ENCODE results near the gene CSAD.

CSAD gene

DNA sequence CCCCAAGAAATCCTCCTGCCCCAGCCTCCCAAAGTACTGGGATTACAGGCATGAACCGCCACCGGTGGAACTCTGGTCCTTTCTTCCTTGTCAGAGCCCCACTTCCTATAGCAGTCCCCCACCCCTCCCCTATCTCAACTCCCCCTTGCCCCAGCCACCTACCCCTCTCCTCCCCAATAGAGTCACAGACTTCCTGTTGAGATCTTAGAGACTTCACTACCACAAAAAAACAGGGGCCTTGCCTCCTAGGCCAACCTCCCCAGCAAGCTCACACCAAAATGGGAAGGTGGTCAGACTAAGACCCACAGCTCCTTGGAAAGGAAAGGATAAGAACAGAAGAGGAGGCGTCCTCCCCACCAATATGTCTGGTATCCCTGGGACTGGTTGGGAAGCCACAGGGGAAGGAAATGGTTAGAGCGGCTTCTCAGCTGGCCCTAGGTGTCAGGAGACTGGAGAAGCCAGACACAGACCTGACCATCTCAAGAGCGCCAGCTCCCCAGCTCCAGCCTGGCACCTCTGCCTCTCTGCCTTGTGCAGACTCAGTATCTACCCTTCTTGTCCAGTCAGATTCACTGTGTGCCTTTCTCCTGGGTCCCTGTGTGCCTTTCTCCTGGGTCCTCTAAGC lies 17.9 kb upstream of the CSAD start:
- H3K9me3 ChIP-seq (ENCODE audit: control insufficient read depth, insufficient read depth, low read length) = no peaks in the 10 kb centered on the region
- H3K36me3 ChIP-seq (ENCODE audit: control insufficient read depth, insufficient read depth, low read length) = no peaks in the 10 kb centered on the region
- H3K27me3 ChIP-seq (ENCODE audit: control insufficient read depth, insufficient read depth, low read length) = peaks cover 10% of the 10 kb centered on the region
- DNase-seq (ENCODE audit: low read depth, low spot score) = no peak
- H3K4me1 ChIP-seq (ENCODE audit: control insufficient read depth, insufficient read depth, low read length) = no peaks in the 10 kb centered on the region
- H3K4me3 ChIP-seq (ENCODE audit: low read length) = no peak overlapping the region
- WGBS (ENCODE audit: insufficient coverage, insufficient read length) = no CpG with 5 or more reads among the region's 5 CpGs
- no peak overlapping the region for H3K27ac ChIP-seq (ENCODE audit: low read length)

GRCh38 chr12:53197011-53197640 lies 16.4 kb upstream of the CSAD start:
- Histone ChIP-seq H3K4me3 (ENCODE audit: low read length) (no peak overlapping the region), H3K4me1 (ENCODE audit: control insufficient read depth, insufficient read depth, low read length) (no peaks in the 10 kb centered on the region), H3K36me3 (ENCODE audit: control insufficient read depth, insufficient read depth, low read length) (no peaks in the 10 kb centered on the region), H3K27me3 (ENCODE audit: control insufficient read depth, insufficient read depth, low read length) (peaks cover 12% of the 10 kb centered on the region), H3K27ac (ENCODE audit: low read length) (no peak overlapping the region), H3K9me3 (ENCODE audit: control insufficient read depth, insufficient read depth, low read length) (no peaks in the 10 kb centered on the region)
- no CpG with 5 or more reads among the region's 19 CpGs for WGBS (ENCODE audit: insufficient coverage, insufficient read length)
- no peak for DNase-seq (ENCODE audit: low read depth, low spot score)

GRCh38 chr12:53196486-53196885 lies 15.8 kb upstream of the CSAD start:
- H3K27ac ChIP-seq (ENCODE audit: low read length) = no peak overlapping the region

GRCh38 chr12:53195516-53196420 lies 15.0 kb upstream of the CSAD start:
- no peaks in the 10 kb centered on the region for H3K9me3 ChIP-seq (ENCODE audit: control insufficient read depth, insufficient read depth, low read length)
- WGBS (ENCODE audit: insufficient coverage, insufficient read length) = no CpG with 5 or more reads among the region's 10 CpGs
- no peaks in the 10 kb centered on the region for H3K4me1 ChIP-seq (ENCODE audit: control insufficient read depth, insufficient read depth, low read length)
- H3K27me3 ChIP-seq (ENCODE audit: control insufficient read depth, insufficient read depth, low read length) = peaks cover 12% of the 10 kb centered on the region
- no peak for DNase-seq (ENCODE audit: low read depth, low spot score)
- no peaks in the 10 kb centered on the region for H3K36me3 ChIP-seq (ENCODE audit: control insufficient read depth, insufficient read depth, low read length)
- no peak overlapping the region for H3K4me3 ChIP-seq (ENCODE audit: low read length)
- H3K27ac ChIP-seq (ENCODE audit: low read length) = no peak overlapping the region

More at GRCh38 chr12:53196486-53196885, 15.8 kb upstream of the CSAD start:
- no peak for DNase-seq (ENCODE audit: low read depth, low spot score)
- Histone ChIP-seq H3K9me3 (ENCODE audit: control insufficient read depth, insufficient read depth, low read length) (no peaks in the 10 kb centered on the region), H3K4me1 (ENCODE audit: control insufficient read depth, insufficient read depth, low read length) (no peaks in the 10 kb centered on the region), H3K27me3 (ENCODE audit: control insufficient read depth, insufficient read depth, low read length) (peaks cover 12% of the 10 kb centered on the region), H3K4me3 (ENCODE audit: low read length) (no peak overlapping the region), H3K36me3 (ENCODE audit: control insufficient read depth, insufficient read depth, low read length) (no peaks in the 10 kb centered on the region)
- no CpG with 5 or more reads among the region's 14 CpGs for WGBS (ENCODE audit: insufficient coverage, insufficient read length)

DNA sequence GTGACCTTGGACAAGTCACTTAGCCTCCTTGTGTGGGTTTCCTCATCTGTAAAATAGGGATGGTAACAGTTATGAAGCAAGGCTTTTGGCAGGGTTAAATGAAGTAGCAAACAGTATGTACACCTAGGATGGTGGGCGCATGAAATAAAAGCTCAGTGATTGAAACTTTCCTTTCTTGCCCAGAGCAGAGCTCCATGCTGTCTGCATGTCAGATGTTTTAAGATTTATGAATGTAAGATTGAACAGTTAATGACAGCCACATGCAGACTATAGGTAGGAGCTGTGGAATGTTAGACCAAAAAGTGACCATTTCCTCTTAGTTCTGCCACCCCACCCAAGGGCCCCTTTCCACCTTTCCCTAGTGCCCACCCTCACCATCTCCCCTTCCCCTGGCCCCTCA lies 14.2 kb upstream of the CSAD start:
- WGBS (ENCODE audit: insufficient coverage, insufficient read length) = no CpG with 5 or more reads among the region's 1 CpG
- Histone ChIP-seq H3K4me1 (ENCODE audit: control insufficient read depth, insufficient read depth, low read length) (no peaks in the 10 kb centered on the region), H3K9me3 (ENCODE audit: control insufficient read depth, insufficient read depth, low read length) (no peaks in the 10 kb centered on the region), H3K36me3 (ENCODE audit: control insufficient read depth, insufficient read depth, low read length) (no peaks in the 10 kb centered on the region), H3K4me3 (ENCODE audit: low read length) (no peak overlapping the region), H3K27me3 (ENCODE audit: control insufficient read depth, insufficient read depth, low read length) (peaks cover 10% of the 10 kb centered on the region), H3K27ac (ENCODE audit: low read length) (no peak overlapping the region)
- no peak for DNase-seq (ENCODE audit: low read depth, low spot score)

- H3K4me3 ChIP-seq (ENCODE audit: low read length) = no peak overlapping the region
- H3K9me3 ChIP-seq (ENCODE audit: control insufficient read depth, insufficient read depth, low read length) = no peaks in the 10 kb centered on the region
- no peak overlapping the region for H3K27ac ChIP-seq (ENCODE audit: low read length)
- no peak for DNase-seq (ENCODE audit: low read depth, low spot score)
- WGBS (ENCODE audit: insufficient coverage, insufficient read length) = no CpG with 5 or more reads among the region's 11 CpGs
- peaks cover 10% of the 10 kb centered on the region for H3K27me3 ChIP-seq (ENCODE audit: control insufficient read depth, insufficient read depth, low read length)
- no peaks in the 10 kb centered on the region for H3K4me1 ChIP-seq (ENCODE audit: control insufficient read depth, insufficient read depth, low read length)
- no peaks in the 10 kb centered on the region for H3K36me3 ChIP-seq (ENCODE audit: control insufficient read depth, insufficient read depth, low read length)
Observed at GRCh38 chr12:53193985-53194716, 13.4 kb upstream of the CSAD start.

DNA sequence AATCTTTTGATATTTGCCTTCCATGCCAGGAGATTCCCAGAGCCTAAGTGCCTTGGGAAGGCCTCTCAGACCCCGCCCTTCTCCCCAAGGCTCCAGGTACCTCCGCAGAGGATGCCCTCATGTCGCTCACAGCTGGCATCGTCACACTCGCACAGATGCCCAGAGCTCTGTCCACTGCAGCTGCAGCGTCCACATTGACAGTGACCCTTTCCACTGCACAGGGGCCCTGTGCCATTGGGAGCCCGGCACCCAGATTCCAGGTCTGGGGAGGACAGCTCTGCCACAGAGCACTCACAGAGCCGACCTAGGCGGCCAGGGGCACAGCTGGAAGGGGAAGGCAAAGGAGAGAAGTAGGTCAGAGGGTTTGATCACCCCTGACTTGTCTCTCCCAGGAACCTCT lies 12.3 kb upstream of the CSAD start:
- H3K36me3 ChIP-seq (ENCODE audit: control insufficient read depth, insufficient read depth, low read length) = no peaks in the 10 kb centered on the region
- H3K27ac ChIP-seq (ENCODE audit: low read length) = no peak overlapping the region
- H3K4me1 ChIP-seq (ENCODE audit: control insufficient read depth, insufficient read depth, low read length) = peaks cover 2% of the 10 kb centered on the region; the same call in 1 of the 2 replicates
- WGBS (ENCODE audit: insufficient coverage, insufficient read length) = no CpG with 5 or more reads among the region's 9 CpGs
- peaks cover 6% of the 10 kb centered on the region for H3K27me3 ChIP-seq (ENCODE audit: control insufficient read depth, insufficient read depth, low read length)
- H3K9me3 ChIP-seq (ENCODE audit: control insufficient read depth, insufficient read depth, low read length) = no peaks in the 10 kb centered on the region
- DNase-seq (ENCODE audit: low read depth, low spot score) = no peak
- no peak overlapping the region for H3K4me3 ChIP-seq (ENCODE audit: low read length)

DNA sequence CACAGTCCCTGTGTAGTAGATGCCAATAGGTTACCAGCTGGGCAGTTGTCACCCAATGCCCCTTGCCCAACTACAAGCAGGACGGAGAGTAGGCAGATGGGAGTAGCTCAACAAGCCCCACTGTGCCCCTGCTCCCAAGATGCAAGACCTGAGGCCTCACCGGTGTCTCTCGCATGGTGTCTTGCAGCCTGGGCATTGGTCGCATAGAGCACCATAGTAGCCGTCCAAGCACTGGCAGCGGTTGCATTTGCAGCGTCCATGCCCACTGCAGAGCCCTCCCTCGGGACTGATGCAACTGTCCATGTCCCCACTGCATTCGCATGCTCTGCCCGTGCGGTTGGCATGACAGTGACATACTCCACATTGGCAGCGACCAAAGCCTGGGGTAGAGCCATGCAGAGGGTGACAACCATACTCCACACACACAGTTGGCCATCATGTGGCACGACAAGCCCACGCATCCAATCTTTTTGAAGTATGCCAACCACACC lies 11.9 kb upstream of the CSAD start:
- Histone ChIP-seq H3K27ac (ENCODE audit: low read length) (no peak overlapping the region), H3K36me3 (ENCODE audit: control insufficient read depth, insufficient read depth, low read length) (no peaks in the 10 kb centered on the region), H3K9me3 (ENCODE audit: control insufficient read depth, insufficient read depth, low read length) (no peaks in the 10 kb centered on the region), H3K4me3 (ENCODE audit: low read length) (no peak overlapping the region), H3K4me1 (ENCODE audit: control insufficient read depth, insufficient read depth, low read length) (peaks cover 2% of the 10 kb centered on the region; the same call in 1 of the 2 replicates), H3K27me3 (ENCODE audit: control insufficient read depth, insufficient read depth, low read length) (peaks cover 6% of the 10 kb centered on the region)
- WGBS (ENCODE audit: insufficient coverage, insufficient read length) = no CpG with 5 or more reads among the region's 14 CpGs
- no peak for DNase-seq (ENCODE audit: low read depth, low spot score)

- WGBS (ENCODE audit: insufficient coverage, insufficient read length) = no CpG with 5 or more reads among the region's 14 CpGs
- no peak overlapping the region for H3K4me3 ChIP-seq (ENCODE audit: low read length)
- H3K36me3 ChIP-seq (ENCODE audit: control insufficient read depth, insufficient read depth, low read length) = peaks cover 4% of the 10 kb centered on the region; the same call in 1 of the 2 replicates
- H3K9me3 ChIP-seq (ENCODE audit: control insufficient read depth, insufficient read depth, low read length) = no peaks in the 10 kb centered on the region
- H3K4me1 ChIP-seq (ENCODE audit: control insufficient read depth, insufficient read depth, low read length) = peaks cover 2% of the 10 kb centered on the region; the same call in 1 of the 2 replicates
- H3K27ac ChIP-seq (ENCODE audit: low read length) = no peak overlapping the region
- DNase-seq (ENCODE audit: low read depth, low spot score) = no peak
- peaks cover 4% of the 10 kb centered on the region for H3K27me3 ChIP-seq (ENCODE audit: control insufficient read depth, insufficient read depth, low read length)
Observed at GRCh38 chr12:53191885-53192530, 11.3 kb upstream of the CSAD start.

Data from iPS DF 6.9 (cell line).